Activated T-cell treated with anti-CD3 and anti-CD28 coated beads, Interleukin-2, amount 50 U/mL, for 24 hours (primary cell): Measurements from ENCODE around the gene CRLF3.
A peak's percentile ranks its signal among the peaks of the same experiment; 100 is the strongest.
"Not testable (repeated sequence)": the region's sequence is repeated elsewhere in the genome, so short reads cannot be mapped to it uniquely, and the experiment has no call there.

Experiments used
- DNase-seq: peaks from one replicate; pipeline ENCODE4 v3.0.0-alpha.2; 2020
- H3K27ac Mint-ChIP-seq: 2 replicates; pipeline ENCODE4 v1.8.0; 2020; ENCODE audit warnings: mild to moderate bottlenecking, mixed read lengths
- H3K27me3 Mint-ChIP-seq: 2 replicates; pipeline ENCODE4 v1.8.0; 2020; ENCODE audit warnings: mixed read lengths
- H3K36me3 Mint-ChIP-seq: 2 replicates; pipeline ENCODE4 v1.8.0; 2020; ENCODE audit warnings: low read depth, mixed read lengths
- H3K4me1 Mint-ChIP-seq: 2 replicates; pipeline ENCODE4 v1.8.0; 2020; ENCODE audit warnings: low read depth, mixed read lengths
- H3K4me3 Mint-ChIP-seq: 2 replicates; pipeline ENCODE4 v1.8.0; 2020; ENCODE audit warnings: mild to moderate bottlenecking, moderate library complexity, mixed read lengths
- H3K9me3 Mint-ChIP-seq: 2 replicates; pipeline ENCODE4 v1.8.0; 2020; ENCODE audit warnings: mixed read lengths

CRLF3 gene

GRCh38 chr17:30794372-30794771 is 30.1 kb downstream of the CRLF3 start:
- H3K27me3 Mint-ChIP-seq: no peaks in the 10 kb centered on the region
- H3K36me3 Mint-ChIP-seq: peaks cover 92% of the 10 kb centered on the region
- DNase-seq: no peak
- H3K4me1 Mint-ChIP-seq: peaks cover 37% of the 10 kb centered on the region
- H3K27ac Mint-ChIP-seq: peak overlapping the region; percentile 93
- no peaks in the 10 kb centered on the region for H3K9me3 Mint-ChIP-seq
- H3K4me3 Mint-ChIP-seq: no peak overlapping the region

GRCh38 chr17:30793282-30793977 is 31.1 kb downstream of the CRLF3 start:
- Mint-ChIP-seq H3K9me3 (no peaks in the 10 kb centered on the region), H3K4me3 (no peak overlapping the region), H3K27ac (peak overlapping the region; percentile 93), H3K4me1 (peaks cover 40% of the 10 kb centered on the region), H3K27me3 (no peaks in the 10 kb centered on the region), H3K36me3 (peaks cover 93% of the 10 kb centered on the region)
- DNase-seq: no peak

- DNase-seq: no peak
- Mint-ChIP-seq H3K27me3 (no peaks in the 10 kb centered on the region), H3K4me3 (no peak overlapping the region), H3K9me3 (no peaks in the 10 kb centered on the region), H3K36me3 (peaks cover 93% of the 10 kb centered on the region), H3K4me1 (peaks cover 21% of the 10 kb centered on the region), H3K27ac (peak overlapping the region; percentile 92)
Observed at GRCh38 chr17:30790279-30790678, 34.2 kb downstream of the CRLF3 start.

- Mint-ChIP-seq H3K36me3 (peaks cover 94% of the 10 kb centered on the region), H3K4me1 (peaks cover 17% of the 10 kb centered on the region), H3K27me3 (no peaks in the 10 kb centered on the region), H3K4me3 (no peak overlapping the region), H3K9me3 (no peaks in the 10 kb centered on the region), H3K27ac (peak overlapping the region; percentile 80)
- no peak for DNase-seq
Observed at GRCh38 chr17:30788918-30789317, 35.6 kb downstream of the CRLF3 start.

GRCh38 chr17:30782206-30782605 is 42.3 kb downstream of the CRLF3 start:
- Mint-ChIP-seq H3K36me3 (peaks cover 91% of the 10 kb centered on the region), H3K9me3 (no peaks in the 10 kb centered on the region), H3K27me3 (no peaks in the 10 kb centered on the region), H3K4me3 (no peak overlapping the region), H3K27ac (peak overlapping the region; percentile 89), H3K4me1 (peaks cover 27% of the 10 kb centered on the region)
- no peak for DNase-seq

- DNase-seq: no peak
- peak overlapping the region; percentile 93 for H3K27ac Mint-ChIP-seq
- no peaks in the 10 kb centered on the region for H3K27me3 Mint-ChIP-seq
- no peaks in the 10 kb centered on the region for H3K9me3 Mint-ChIP-seq
- H3K4me3 Mint-ChIP-seq: peak overlapping the region; percentile 30
- H3K4me1 Mint-ChIP-seq: peaks cover 27% of the 10 kb centered on the region
- peaks cover 85% of the 10 kb centered on the region for H3K36me3 Mint-ChIP-seq
Observed at GRCh38 chr17:30780343-30780742, 44.1 kb downstream of the CRLF3 start.

- Mint-ChIP-seq H3K27ac (peak overlapping the region; percentile 57), H3K4me1 (peaks cover 14% of the 10 kb centered on the region), H3K36me3 (peaks cover 72% of the 10 kb centered on the region)
- DNase-seq, H3K9me3 Mint-ChIP-seq, H3K4me3 Mint-ChIP-seq, H3K27me3 Mint-ChIP-seq: not testable (repeated sequence)
Observed at GRCh38 chr17:30768771-30769170, 55.7 kb downstream of the CRLF3 start.

GRCh38 chr17:30767641-30768404 is 56.7 kb downstream of the CRLF3 start:
- peaks cover 14% of the 10 kb centered on the region for H3K4me1 Mint-ChIP-seq
- peak overlapping the region; percentile 88 for H3K27ac Mint-ChIP-seq
- H3K4me3 Mint-ChIP-seq, H3K9me3 Mint-ChIP-seq, DNase-seq, H3K27me3 Mint-ChIP-seq: not testable (repeated sequence)
- peaks cover 72% of the 10 kb centered on the region for H3K36me3 Mint-ChIP-seq

GRCh38 chr17:30761060-30761459 is 63.4 kb downstream of the CRLF3 start:
- peak overlapping the region; percentile 55 for H3K27ac Mint-ChIP-seq
- H3K36me3 Mint-ChIP-seq: peaks cover 91% of the 10 kb centered on the region
- no peaks in the 10 kb centered on the region for H3K4me1 Mint-ChIP-seq

GRCh38 chr17:30753291-30753690 is 71.2 kb downstream of the CRLF3 start:
- not testable (repeated sequence) for DNase-seq, H3K27ac Mint-ChIP-seq, H3K9me3 Mint-ChIP-seq, H3K4me1 Mint-ChIP-seq, H3K27me3 Mint-ChIP-seq, H3K4me3 Mint-ChIP-seq
- H3K36me3 Mint-ChIP-seq: peaks cover 84% of the 10 kb centered on the region

More at GRCh38 chr17:30761060-30761459, 63.4 kb downstream of the CRLF3 start:
- no peak overlapping the region for H3K4me3 Mint-ChIP-seq
- no peaks in the 10 kb centered on the region for H3K27me3 Mint-ChIP-seq
- no peak for DNase-seq
- no peaks in the 10 kb centered on the region for H3K9me3 Mint-ChIP-seq

- not testable (repeated sequence) for H3K4me3 Mint-ChIP-seq, H3K27ac Mint-ChIP-seq, H3K9me3 Mint-ChIP-seq, DNase-seq, H3K27me3 Mint-ChIP-seq, H3K4me1 Mint-ChIP-seq
- H3K36me3 Mint-ChIP-seq: peaks cover 81% of the 10 kb centered on the region
Observed at GRCh38 chr17:30750982-30751381, 73.5 kb downstream of the CRLF3 start.

- not testable (repeated sequence) for H3K4me1 Mint-ChIP-seq, DNase-seq, H3K9me3 Mint-ChIP-seq, H3K27me3 Mint-ChIP-seq, H3K27ac Mint-ChIP-seq, H3K4me3 Mint-ChIP-seq
- peaks cover 84% of the 10 kb centered on the region for H3K36me3 Mint-ChIP-seq
Observed at GRCh38 chr17:30747621-30748020, 76.9 kb downstream of the CRLF3 start.

- peaks cover 22% of the 10 kb centered on the region for H3K4me1 Mint-ChIP-seq
- not testable (repeated sequence) for H3K9me3 Mint-ChIP-seq, H3K27ac Mint-ChIP-seq
Observed at GRCh38 chr17:30742669-30743068, 81.8 kb downstream of the CRLF3 start.

GRCh38 chr17:30736371-30736770 is 88.1 kb downstream of the CRLF3 start:
- H3K36me3 Mint-ChIP-seq: peaks cover 82% of the 10 kb centered on the region
- peaks cover 40% of the 10 kb centered on the region for H3K4me1 Mint-ChIP-seq
- H3K9me3 Mint-ChIP-seq, H3K4me3 Mint-ChIP-seq, H3K27me3 Mint-ChIP-seq: not testable (repeated sequence)
- DNase-seq: peak; percentile 16
- H3K27ac Mint-ChIP-seq: peak overlapping the region; percentile 8

More at GRCh38 chr17:30742669-30743068, 81.8 kb downstream of the CRLF3 start:
- peaks cover 83% of the 10 kb centered on the region for H3K36me3 Mint-ChIP-seq
- H3K27me3 Mint-ChIP-seq, DNase-seq, H3K4me3 Mint-ChIP-seq: not testable (repeated sequence)

- not testable (repeated sequence) for H3K9me3 Mint-ChIP-seq, H3K27me3 Mint-ChIP-seq
- Mint-ChIP-seq H3K36me3 (peaks cover 74% of the 10 kb centered on the region), H3K4me3 (peak overlapping the region; percentile 15), H3K27ac (peak overlapping the region; percentile 71), H3K4me1 (peaks cover 38% of the 10 kb centered on the region)
- peak; percentile 11 for DNase-seq
Observed at GRCh38 chr17:30735644-30736043, 88.8 kb downstream of the CRLF3 start.
